ENCODE results near the gene CDKN2AIP.

CDKN2AIP gene

GRCh38 chr4:183399616-183400015 is 44.8 kb upstream of the CDKN2AIP start:
- no peak for TF ChIP-seq CTCF (IDR thresholded peaks at IDR 0.05; ENCODE audit: low read depth, low read length, missing control alignments)
- H3K4me3 ChIP-seq (ENCODE audit: low read depth, low read length): no peak overlapping the region
- DNase-seq (ENCODE audit: low read depth): no peak

GRCh38 chr4:183400035-183400434 is 44.4 kb upstream of the CDKN2AIP start:
- no peak for DNase-seq (ENCODE audit: low read depth)
- no peak overlapping the region for H3K4me3 ChIP-seq (ENCODE audit: low read depth, low read length)
- TF ChIP-seq CTCF (IDR thresholded peaks at IDR 0.05; ENCODE audit: low read depth, low read length, missing control alignments): no peak

- H3K4me3 ChIP-seq (ENCODE audit: low read depth, low read length): no peak overlapping the region
- TF ChIP-seq CTCF (IDR thresholded peaks at IDR 0.05; ENCODE audit: low read depth, low read length, missing control alignments): no peak
- DNase-seq (ENCODE audit: low read depth): no peak
Measured at GRCh38 chr4:183401473-183401872, 43.0 kb upstream of the CDKN2AIP start.

GRCh38 chr4:183402771-183403170 is 41.7 kb upstream of the CDKN2AIP start:
- no peak for TF ChIP-seq CTCF (IDR thresholded peaks at IDR 0.05; ENCODE audit: low read depth, low read length, missing control alignments)
- DNase-seq (ENCODE audit: low read depth): no peak
- no peak overlapping the region for H3K4me3 ChIP-seq (ENCODE audit: low read depth, low read length)

- no peak for DNase-seq (ENCODE audit: low read depth)
- H3K4me3 ChIP-seq (ENCODE audit: low read depth, low read length): no peak overlapping the region
- no peak for TF ChIP-seq CTCF (IDR thresholded peaks at IDR 0.05; ENCODE audit: low read depth, low read length, missing control alignments)
Measured at GRCh38 chr4:183403486-183403885, 41.0 kb upstream of the CDKN2AIP start.

- no peak overlapping the region for H3K4me3 ChIP-seq (ENCODE audit: low read depth, low read length)
Measured at GRCh38 chr4:183403961-183404360, 40.5 kb upstream of the CDKN2AIP start.

More at GRCh38 chr4:183403961-183404360, 40.5 kb upstream of the CDKN2AIP start:
- no peak for TF ChIP-seq CTCF (IDR thresholded peaks at IDR 0.05; ENCODE audit: low read depth, low read length, missing control alignments)
- DNase-seq (ENCODE audit: low read depth): no peak
